LNCAP (cell line): Measurements from ENCODE around the gene SMAD3.

Source experiments
- TF ChIP-seq, protein P1 (sequence below): fragments of 450-650 bp; IDR thresholded peaks from 2 replicates; pipeline ENCODE4 v1.5.1; 2017; ENCODE audit warnings: mild to moderate bottlenecking

Gene SMAD3

DNA sequence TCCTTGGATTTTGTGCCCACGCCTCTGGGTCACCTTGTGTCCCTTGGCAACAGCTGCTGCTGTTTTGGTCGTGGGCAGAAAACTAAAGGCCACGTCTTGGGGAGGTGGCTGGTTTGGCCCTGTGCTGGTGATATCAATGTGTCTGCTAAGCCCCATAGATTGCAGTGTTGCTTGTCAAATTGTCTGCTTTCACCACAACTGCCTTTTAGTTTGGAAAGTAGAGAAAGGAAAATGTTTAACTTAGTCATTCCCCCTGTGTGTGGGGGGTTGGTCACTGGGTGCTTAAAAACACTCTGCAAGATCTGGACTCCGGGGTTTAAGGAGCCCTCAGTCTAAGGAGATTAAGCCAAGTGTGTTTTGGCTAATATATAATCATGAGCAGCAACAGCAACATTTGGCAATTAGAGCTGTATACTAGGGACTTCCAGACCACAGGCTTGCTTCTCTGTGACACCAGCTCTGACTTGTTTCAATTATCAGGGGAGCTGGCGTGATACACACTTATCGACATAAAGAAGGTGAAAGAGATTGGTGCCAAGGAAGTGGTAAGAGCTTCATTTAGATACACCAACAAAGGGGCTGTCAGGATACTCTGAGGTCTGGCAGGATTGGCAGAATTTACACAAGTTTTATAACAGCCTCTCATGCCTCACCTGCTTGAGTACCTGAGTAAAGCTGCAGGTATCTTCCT is 3.5 kb downstream of the SMAD3 start:
- TF ChIP-seq, protein P1, sequence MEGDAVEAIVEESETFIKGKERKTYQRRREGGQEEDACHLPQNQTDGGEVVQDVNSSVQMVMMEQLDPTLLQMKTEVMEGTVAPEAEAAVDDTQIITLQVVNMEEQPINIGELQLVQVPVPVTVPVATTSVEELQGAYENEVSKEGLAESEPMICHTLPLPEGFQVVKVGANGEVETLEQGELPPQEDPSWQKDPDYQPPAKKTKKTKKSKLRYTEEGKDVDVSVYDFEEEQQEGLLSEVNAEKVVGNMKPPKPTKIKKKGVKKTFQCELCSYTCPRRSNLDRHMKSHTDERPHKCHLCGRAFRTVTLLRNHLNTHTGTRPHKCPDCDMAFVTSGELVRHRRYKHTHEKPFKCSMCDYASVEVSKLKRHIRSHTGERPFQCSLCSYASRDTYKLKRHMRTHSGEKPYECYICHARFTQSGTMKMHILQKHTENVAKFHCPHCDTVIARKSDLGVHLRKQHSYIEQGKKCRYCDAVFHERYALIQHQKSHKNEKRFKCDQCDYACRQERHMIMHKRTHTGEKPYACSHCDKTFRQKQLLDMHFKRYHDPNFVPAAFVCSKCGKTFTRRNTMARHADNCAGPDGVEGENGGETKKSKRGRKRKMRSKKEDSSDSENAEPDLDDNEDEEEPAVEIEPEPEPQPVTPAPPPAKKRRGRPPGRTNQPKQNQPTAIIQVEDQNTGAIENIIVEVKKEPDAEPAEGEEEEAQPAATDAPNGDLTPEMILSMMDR: no peak

- TF ChIP-seq, protein P1: no peak
Measured at GRCh38 chr15:67070150-67070549, 4.7 kb downstream of the SMAD3 start.

- TF ChIP-seq, protein P1: no peak
Measured at GRCh38 chr15:67070892-67071664, 5.7 kb downstream of the SMAD3 start.

DNA sequence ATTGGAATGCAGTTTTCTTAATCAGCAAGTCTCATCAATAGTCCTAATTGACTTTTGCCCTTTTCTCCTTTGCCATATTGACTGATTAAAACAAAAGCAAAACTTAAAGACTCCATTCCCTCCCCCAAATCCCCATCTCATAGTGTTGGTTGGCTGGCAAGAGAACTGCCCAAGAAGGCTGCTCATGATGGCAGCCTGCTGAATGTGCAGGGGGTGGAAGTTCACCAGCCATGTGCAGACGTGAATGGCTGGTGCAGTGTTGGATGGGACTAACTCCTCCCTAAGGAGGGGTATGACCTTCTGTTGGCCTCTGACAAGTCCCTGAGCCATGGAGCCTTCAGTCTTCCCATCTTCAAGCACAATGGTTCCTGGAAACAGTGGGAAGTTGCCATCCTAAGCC is 7.0 kb downstream of the SMAD3 start:
- TF ChIP-seq, protein P1: no peak

- TF ChIP-seq, protein P1: no peak
Measured at GRCh38 chr15:67072958-67073357, 7.6 kb downstream of the SMAD3 start.

DNA sequence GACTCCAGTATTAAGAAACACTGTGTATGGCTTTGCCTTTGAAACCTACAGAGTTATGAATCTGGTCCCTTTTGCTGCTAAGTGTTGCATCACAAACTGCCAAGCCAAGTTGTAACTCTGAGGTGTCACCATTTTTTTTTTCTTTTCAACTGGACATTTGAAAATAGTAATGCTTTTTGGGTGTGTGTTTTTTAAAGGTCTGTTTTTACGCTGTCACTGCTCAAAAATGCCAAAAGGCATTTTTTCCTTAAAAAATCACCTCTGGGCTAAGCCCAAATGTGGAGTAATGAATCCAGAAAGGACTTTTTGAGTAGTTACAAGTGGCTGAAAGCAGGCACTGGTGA is 9.5 kb downstream of the SMAD3 start:
- TF ChIP-seq, protein P1: no peak

GRCh38 chr15:67076147-67076843 is 10.9 kb downstream of the SMAD3 start:
- TF ChIP-seq, protein P1: no peak
